HepG2 (cell line): ENCODE results near the gene PCBP2. TPM values are rescaled to one million over a fixed set of nuclear protein-coding genes. Genes with fewer than 3 reads are reported as not detected.

ENCODE experiments used
- ADNP ChIP-seq: sonication (generic); formaldehyde crosslinking; IDR thresholded peaks from 2 replicates; pipeline ENCODE4 v1.4.0; 2020; ENCODE audit warnings: missing genetic modification reagents
- ARID3A ChIP-seq: IDR thresholded peaks from 2 replicates; pipeline ENCODE4 v1.6.1; 2012; ENCODE audit warnings: low read depth, low read length, improper control_type of control experiment
- ISX ChIP-seq: sonication (generic); formaldehyde crosslinking; conservative IDR thresholded peaks from 2 replicates; pipeline ENCODE4 v1.5.0; 2020; ENCODE audit warnings: missing genetic modification reagents
- JARID2 ChIP-seq: sonication (generic); formaldehyde crosslinking; IDR thresholded peaks from 2 replicates; pipeline ENCODE4 v1.8.1; 2023; ENCODE audit warnings: missing genetic modification reagents, inconsistent platforms; ENCODE audit not compliant: insufficient replicate concordance
- KDM3A ChIP-seq: IDR thresholded peaks from 2 replicates; pipeline ENCODE4 v1.6.1; 2018; ENCODE audit warnings: low read depth, missing compliant biosample characterization
- MAFK ChIP-seq, 2 experiments: IDR thresholded peaks in 1 of 2; conservative IDR thresholded peaks in 1 of 2; 2 replicates each; pipeline ENCODE4 v1.6.1; 2011; ENCODE audit warnings: improper control_type of control experiment in 2 of 2, low read length in 2 of 2
- PHB2 ChIP-seq: fragments of 450-650 bp; IDR thresholded peaks from 2 replicates; pipeline ENCODE4 v1.6.1; 2018; ENCODE audit not compliant: partially characterized antibody
- PHF20 ChIP-seq: sonication (generic); formaldehyde crosslinking; IDR thresholded peaks from 2 replicates; pipeline ENCODE4 v1.5.0; 2020; ENCODE audit warnings: mild to moderate bottlenecking, missing genetic modification reagents
- POLR2G ChIP-seq: fragments of 200-400 bp; formaldehyde crosslinking; IDR thresholded peaks from 2 replicates; pipeline ENCODE4 v1.6.1; 2018; ENCODE audit warnings: mild to moderate bottlenecking, low read depth, low read length, moderate library complexity
- RARA ChIP-seq: IDR thresholded peaks from 2 replicates; pipeline ENCODE4 v1.6.1; 2016; ENCODE audit warnings: missing genetic modification reagents, missing compliant biosample characterization
- REST ChIP-seq, 2 experiments: IDR thresholded peaks; 2 replicates each; pipeline ENCODE4 v1.6.1; 2011 to 2012; ENCODE audit warnings: low read length in 2 of 2, borderline replicate concordance in 1 of 2, low read depth in 1 of 2, mild to moderate bottlenecking in 1 of 2, moderate library complexity in 1 of 2
- RFXAP ChIP-seq: sonication (generic); formaldehyde crosslinking; IDR thresholded peaks from 2 replicates; pipeline ENCODE4 v1.4.0; 2020; ENCODE audit warnings: missing genetic modification reagents, borderline replicate concordance
- RNF219 ChIP-seq: sonication (generic); formaldehyde crosslinking; IDR thresholded peaks from 2 replicates; pipeline ENCODE4 v1.5.0; 2020; ENCODE audit warnings: mild to moderate bottlenecking, missing genetic modification reagents
- STAT5B ChIP-seq: sonication (generic); formaldehyde crosslinking; IDR thresholded peaks from 2 replicates; pipeline ENCODE4 v1.4.0; 2020; ENCODE audit warnings: missing genetic modification reagents
- TBL1XR1 ChIP-seq: fragments of 150-350 bp; IDR thresholded peaks from 2 replicates; pipeline ENCODE4 v1.6.1; 2014; ENCODE audit warnings: borderline replicate concordance, low read length; ENCODE audit not compliant: partially characterized antibody
- THAP11 ChIP-seq: IDR thresholded peaks from 2 replicates; pipeline ENCODE4 v1.6.1; 2016; ENCODE audit warnings: missing biosample characterization, missing genetic modification reagents
- ZBTB7B ChIP-seq: sonication (generic); formaldehyde crosslinking; IDR thresholded peaks from 2 replicates; pipeline ENCODE4 v1.4.0; 2020; ENCODE audit warnings: missing genetic modification reagents
- ZNF138 ChIP-seq: sonication (generic); formaldehyde crosslinking; IDR thresholded peaks from 2 replicates; pipeline ENCODE4 v1.5.0; 2020; ENCODE audit warnings: mild to moderate bottlenecking, low read depth, missing genetic modification reagents
- ZNF414 ChIP-seq: sonication (generic); formaldehyde crosslinking; IDR thresholded peaks from 2 replicates; pipeline ENCODE4 v1.5.0; 2020; ENCODE audit warnings: missing genetic modification reagents
- ZNF430 ChIP-seq: sonication (generic); formaldehyde crosslinking; IDR thresholded peaks from 2 replicates; pipeline ENCODE4 v1.9.0; 2021; ENCODE audit warnings: mild to moderate bottlenecking, missing genetic modification reagents
- ZNF451 ChIP-seq: sonication (generic); formaldehyde crosslinking; IDR thresholded peaks from 2 replicates; pipeline ENCODE4 v1.5.0; 2020; ENCODE audit warnings: mild to moderate bottlenecking, missing genetic modification reagents
- ZZZ3 ChIP-seq: sonication (generic); formaldehyde crosslinking; IDR thresholded peaks from 2 replicates; pipeline ENCODE4 v1.4.0; 2020; ENCODE audit warnings: missing genetic modification reagents, mild to moderate bottlenecking, borderline replicate concordance
- polyA plus RNA-seq, 8 experiments: library from polyadenylated mRNA; depleted of rRNA in 3 of 8; stranded (reverse) in 7 of 8; unstranded in 1 of 8; fragments of >200 nt; fragmentation: Illumina TruSeq in 4 of 8; extraction: Trizol in 4 of 8; gene quantifications; 2 replicates each; pipeline versions ENCODE4 v1.2.1 to v1.2.3, GENCODE V29; 2011 to 2016; ENCODE audit warnings: low read depth in 4 of 8, missing spikeins in 1 of 8, mixed read lengths in 1 of 8; ENCODE audit not compliant: insufficient read depth in 1 of 8
- total RNA-seq, 5 experiments: library from RNA; depleted of rRNA; stranded (reverse); fragments of >200 nt; fragmentation: Illumina TruSeq; extraction: Trizol; gene quantifications; 2 replicates each; pipeline ENCODE4 v1.2.3, GENCODE V29; 2016; ENCODE audit warnings: low read depth in 1 of 5

The PCBP2 gene
- total and polyA plus RNA-seq, 2 of the 13 experiments (the other 11 are each of a cell fraction or from before 2014, with no cell fraction given) = 154 to 345 TPM

- TF ChIP-seq PHB2 (no peak), ZBTB7B (CRISPR knock-in tag) (no peak), JARID2 (CRISPR knock-in tag) (no peak), ZNF430 (CRISPR knock-in tag) (no peak), ADNP (CRISPR knock-in tag) (no peak), ISX (CRISPR knock-in tag) (0 out of 2 replicates have a peak, but pooled peaks have one; percentile 30), ZNF451 (no peak), ARID3A (no peak), REST (IDR thresholded peaks at IDR 0.05; ENCODE audit: borderline replicate concordance in 1 of 2, low read depth in 1 of 2, low read length in 2 of 2) (peak in 1 of 2 experiments; percentile 34; a peak in 1 of 4 replicates), MAFK (conservative IDR thresholded peaks at IDR 0.05 in 1 of 2, IDR thresholded peaks at IDR 0.05 in 1 of 2; ENCODE audit: low read length in 2 of 2) (no peak), POLR2G (peak; percentile 97), RFXAP (no peak), THAP11 (CRISPR knock-in tag) (peak; percentile 56), TBL1XR1 (no peak), ZZZ3 (CRISPR knock-in tag) (no peak), ZNF414 (CRISPR knock-in tag) (no peak), STAT5B (CRISPR knock-in tag) (no peak), RNF219 (CRISPR knock-in tag) (no peak), ZNF138 (CRISPR knock-in tag) (no peak), PHF20 (CRISPR knock-in tag) (no peak), KDM3A (CRISPR knock-in tag) (no peak), RARA (CRISPR knock-in tag) (no peak; the same call in 1 of the 2 replicates)
Measured at GRCh38 chr12:53441040-53441833, 10.7 kb upstream of the PCBP2 start, which contains the start of gene PRR13 (continued).
